SW 1271 (cell line): ENCODE data around the gene GYS1.
A peak's percentile ranks its signal among the peaks of the same experiment; 100 is the strongest.

ENCODE experiments used
- DNase-seq, 2 experiments: peaks; one replicate each; lab custom pipeline; 2025; lab: John Stamatoyannopoulos, UW

GYS1 gene

GRCh38 chr19:48988860-48989259 lies 4.2 kb downstream of the GYS1 start:
- no peak for DNase-seq

- no peak for DNase-seq
Observed at GRCh38 chr19:48988286-48988685, 4.8 kb downstream of the GYS1 start.

- no peak for DNase-seq
Observed at GRCh38 chr19:48987323-48987722, 5.8 kb downstream of the GYS1 start.

GRCh38 chr19:48986211-48986610 lies 6.9 kb downstream of the GYS1 start:
- DNase-seq, result no peak

- no peak for DNase-seq
Observed at GRCh38 chr19:48985711-48986110, 7.4 kb downstream of the GYS1 start.

- DNase-seq, result peak in 1 of 2 experiments; percentile 9
Observed at GRCh38 chr19:48982280-48982679, 10.8 kb downstream of the GYS1 start.

- no peak for DNase-seq
Observed at GRCh38 chr19:48977061-48977460, 16.0 kb downstream of the GYS1 start.

GRCh38 chr19:48975947-48976847 lies 16.9 kb downstream of the GYS1 start:
- DNase-seq, result peak in 1 of 2 experiments; percentile 12

GRCh38 chr19:48970923-48971395 lies 22.1 kb downstream of the GYS1 start:
- peak in 1 of 2 experiments; percentile 20 for DNase-seq

GRCh38 chr19:48970139-48970766 lies 22.9 kb downstream of the GYS1 start:
- DNase-seq, result no peak

- peak in 1 of 2 experiments; percentile 6 for DNase-seq
Observed at GRCh38 chr19:48969276-48970138, 23.6 kb downstream of the GYS1 start.

GRCh38 chr19:48968813-48969218 lies 24.3 kb downstream of the GYS1 start:
- no peak for DNase-seq

GRCh38 chr19:48968179-48968661 lies 24.9 kb downstream of the GYS1 start:
- DNase-seq, result no peak

GRCh38 chr19:48967346-48968178 lies 25.5 kb downstream of the GYS1 start:
- DNase-seq, result no peak

- DNase-seq, result no peak
Observed at GRCh38 chr19:48966541-48967345, 26.4 kb downstream of the GYS1 start.

- DNase-seq, result peak; percentile 38 to 77
Observed at GRCh38 chr19:48965806-48966540, 27.1 kb downstream of the GYS1 start.

- DNase-seq, result peak; percentile 59 to 84
Observed at GRCh38 chr19:48965040-48965805, 27.9 kb downstream of the GYS1 start, which contains the start of gene FTL. FTL (plus strand) TSS chr19:48965309; CDS start chr19:48965508, 199 bp downstream.

- no peak for DNase-seq
Observed at GRCh38 chr19:48964205-48965039, 28.7 kb downstream of the GYS1 start.
